Measurements from ENCODE around the gene MAP3K20.

Gene MAP3K20

GRCh38 chr2:173086518-173087213 is 11.0 kb downstream of the MAP3K20 start:
- TF ChIP-seq SIN3A (IDR thresholded peaks at IDR 0.05; ENCODE audit: borderline replicate concordance, insufficient read depth, low read length): no peak
- no peak for TF ChIP-seq REST (IDR thresholded peaks at IDR 0.05; ENCODE audit: insufficient read depth in 1 of 2, low read depth in 2 of 2, low read length in 2 of 2)
- no peak for TF ChIP-seq FOXP2 (optimal IDR thresholded peaks at IDR 0.05; ENCODE audit: borderline replicate concordance, extremely low read depth, extremely low read length, insufficient read depth)
- TF ChIP-seq POLR2AphosphoS5 (IDR thresholded peaks at IDR 0.05; ENCODE audit: low read depth, low read length): no peak
- TF ChIP-seq TAF1 (IDR thresholded peaks at IDR 0.05; ENCODE audit: borderline replicate concordance, insufficient read depth, low read length): no peak

GRCh38 chr2:173087214-173087581 is 11.6 kb downstream of the MAP3K20 start:
- TF ChIP-seq POLR2AphosphoS5 (IDR thresholded peaks at IDR 0.05; ENCODE audit: low read depth, low read length) (no peak), SIN3A (IDR thresholded peaks at IDR 0.05; ENCODE audit: borderline replicate concordance, insufficient read depth, low read length) (no peak), TAF1 (IDR thresholded peaks at IDR 0.05; ENCODE audit: borderline replicate concordance, insufficient read depth, low read length) (no peak), REST (IDR thresholded peaks at IDR 0.05; ENCODE audit: insufficient read depth in 1 of 2, low read depth in 2 of 2, low read length in 2 of 2) (no peak), FOXP2 (optimal IDR thresholded peaks at IDR 0.05; ENCODE audit: borderline replicate concordance, extremely low read depth, extremely low read length, insufficient read depth) (no peak)

GRCh38 chr2:173087793-173088496 is 12.3 kb downstream of the MAP3K20 start:
- TF ChIP-seq POLR2AphosphoS5 (IDR thresholded peaks at IDR 0.05; ENCODE audit: low read depth, low read length) (no peak), TAF1 (IDR thresholded peaks at IDR 0.05; ENCODE audit: borderline replicate concordance, insufficient read depth, low read length) (no peak), SIN3A (IDR thresholded peaks at IDR 0.05; ENCODE audit: borderline replicate concordance, insufficient read depth, low read length) (no peak), FOXP2 (optimal IDR thresholded peaks at IDR 0.05; ENCODE audit: borderline replicate concordance, extremely low read depth, extremely low read length, insufficient read depth) (no peak), REST (IDR thresholded peaks at IDR 0.05; ENCODE audit: insufficient read depth in 1 of 2, low read depth in 2 of 2, low read length in 2 of 2) (no peak)

GRCh38 chr2:173090276-173090877 is 14.7 kb downstream of the MAP3K20 start:
- TF ChIP-seq REST (IDR thresholded peaks at IDR 0.05; ENCODE audit: insufficient read depth in 1 of 2, low read depth in 2 of 2, low read length in 2 of 2) (no peak), FOXP2 (optimal IDR thresholded peaks at IDR 0.05; ENCODE audit: borderline replicate concordance, extremely low read depth, extremely low read length, insufficient read depth) (no peak), TAF1 (IDR thresholded peaks at IDR 0.05; ENCODE audit: borderline replicate concordance, insufficient read depth, low read length) (no peak), POLR2AphosphoS5 (IDR thresholded peaks at IDR 0.05; ENCODE audit: low read depth, low read length) (no peak), SIN3A (IDR thresholded peaks at IDR 0.05; ENCODE audit: borderline replicate concordance, insufficient read depth, low read length) (no peak)

All from PFSK-1 (cell line).